Skeletal muscle tissue (tissue), 4 donors: ENCODE results near the gene CDC14A. TPM values are rescaled to one million over a fixed set of nuclear protein-coding genes. Genes with fewer than 3 reads are reported as not detected.
A peak's percentile ranks its signal among the peaks of the same experiment; 100 is the strongest.

ENCODE experiments used
- H3K27ac ChIP-seq: one replicate; pipeline ENCODE4 v1.7.0; 2013; ENCODE audit warnings: mild to moderate bottlenecking, low read depth, low read length, inconsistent platforms
- H3K27me3 ChIP-seq, 3 donors: one replicate each; pipeline ENCODE4 v1.7.0; 2013; ENCODE audit warnings: low read length in 3 of 3; ENCODE audit not compliant: control insufficient read depth in 3 of 3, insufficient read depth in 3 of 3
- H3K36me3 ChIP-seq, 3 donors: one replicate each; pipeline ENCODE4 v1.7.0; 2013; ENCODE audit warnings: low read length in 3 of 3; ENCODE audit not compliant: control insufficient read depth in 3 of 3, insufficient read depth in 3 of 3
- H3K4me1 ChIP-seq, 3 donors: one replicate each; pipeline ENCODE4 v1.7.0; 2013; ENCODE audit warnings: low read length in 3 of 3, mild to moderate bottlenecking in 3 of 3; ENCODE audit not compliant: control insufficient read depth in 3 of 3, insufficient read depth in 3 of 3
- H3K4me3 ChIP-seq, 3 donors: one replicate each; pipeline ENCODE4 v1.7.0; 2013; ENCODE audit warnings: low read length in 3 of 3
- H3K9ac ChIP-seq, 3 donors: one replicate each; pipeline ENCODE4 v1.7.0; 2013; ENCODE audit warnings: low read length in 3 of 3, mild to moderate bottlenecking in 3 of 3, moderate library complexity in 2 of 3, low read depth in 1 of 3
- H3K9me3 ChIP-seq, 3 donors: one replicate each; pipeline ENCODE4 v1.7.0; 2013; ENCODE audit warnings: low read length in 3 of 3; ENCODE audit not compliant: control insufficient read depth in 3 of 3
- total RNA-seq: library from RNA; depleted of rRNA; stranded (reverse); fragments of >200 nt; gene quantifications from one replicate; pipeline ENCODE4 v1.2.3, GENCODE V29; 2014
- donor health status: Osteomylitis.

CDC14A gene
- total RNA-seq, 1 donor from 2014 or later, result 17.2 TPM

GRCh38 chr1:100434831-100435230 is 82.5 kb downstream of the CDC14A start:
- no peaks in the 10 kb centered on the region for H3K36me3 ChIP-seq
- H3K4me3 ChIP-seq, result no peak overlapping the region
- no peak overlapping the region for H3K9ac ChIP-seq
- H3K27me3 ChIP-seq, result no peaks in the 10 kb centered on the region
- H3K9me3 ChIP-seq, result no peaks in the 10 kb centered on the region
- no peak overlapping the region for H3K27ac ChIP-seq
- H3K4me1 ChIP-seq, result peaks cover 0 to 6% (median 3%) of the 10 kb centered on the region in 3 donors

- H3K27ac ChIP-seq, result no peak overlapping the region
Measured at GRCh38 chr1:100438375-100438774, 86.1 kb downstream of the CDC14A start.

GRCh38 chr1:100438789-100439188 is 86.5 kb downstream of the CDC14A start:
- Histone ChIP-seq H3K27ac (no peak overlapping the region), H3K36me3 (no peaks in the 10 kb centered on the region), H3K4me3 (no peak overlapping the region), H3K4me1 (peaks cover 3 to 7% (median 3%) of the 10 kb centered on the region in 3 donors), H3K9me3 (no peaks in the 10 kb centered on the region), H3K9ac (no peak overlapping the region), H3K27me3 (no peaks in the 10 kb centered on the region)

More at GRCh38 chr1:100438375-100438774, 86.1 kb downstream of the CDC14A start:
- Histone ChIP-seq H3K4me1 (peaks cover 0 to 6% (median 3%) of the 10 kb centered on the region in 3 donors), H3K9ac (no peak overlapping the region), H3K4me3 (no peak overlapping the region), H3K27me3 (no peaks in the 10 kb centered on the region), H3K9me3 (no peaks in the 10 kb centered on the region), H3K36me3 (no peaks in the 10 kb centered on the region)

GRCh38 chr1:100440075-100440809 is 87.9 kb downstream of the CDC14A start:
- no peak overlapping the region for H3K9ac ChIP-seq
- H3K9me3 ChIP-seq, result no peaks in the 10 kb centered on the region
- H3K27ac ChIP-seq, result no peak overlapping the region
- H3K4me3 ChIP-seq, result no peak overlapping the region
- H3K4me1 ChIP-seq, result peaks cover 8 to 14% (median 9%) of the 10 kb centered on the region in 3 donors
- no peaks in the 10 kb centered on the region for H3K27me3 ChIP-seq
- no peaks in the 10 kb centered on the region for H3K36me3 ChIP-seq

GRCh38 chr1:100441146-100441545 is 88.8 kb downstream of the CDC14A start:
- H3K27ac ChIP-seq, result no peak overlapping the region
- no peak overlapping the region for H3K9ac ChIP-seq
- no peak overlapping the region for H3K4me3 ChIP-seq
- H3K9me3 ChIP-seq, result no peaks in the 10 kb centered on the region
- no peaks in the 10 kb centered on the region for H3K27me3 ChIP-seq
- peaks cover 8 to 14% (median 9%) of the 10 kb centered on the region in 3 donors for H3K4me1 ChIP-seq
- no peaks in the 10 kb centered on the region for H3K36me3 ChIP-seq

GRCh38 chr1:100441651-100442050 is 89.3 kb downstream of the CDC14A start:
- no peaks in the 10 kb centered on the region for H3K36me3 ChIP-seq
- H3K27ac ChIP-seq, result no peak overlapping the region
- H3K4me1 ChIP-seq, result peaks cover 8 to 14% (median 9%) of the 10 kb centered on the region in 3 donors

GRCh38 chr1:100443811-100444571 is 91.7 kb downstream of the CDC14A start:
- Histone ChIP-seq H3K9ac (no peak overlapping the region), H3K36me3 (no peaks in the 10 kb centered on the region), H3K27ac (peak overlapping the region; percentile 20), H3K4me3 (no peak overlapping the region), H3K27me3 (no peaks in the 10 kb centered on the region), H3K9me3 (no peaks in the 10 kb centered on the region), H3K4me1 (peaks cover 6 to 9% (median 8%) of the 10 kb centered on the region in 3 donors)

More at GRCh38 chr1:100441651-100442050, 89.3 kb downstream of the CDC14A start:
- Histone ChIP-seq H3K4me3 (no peak overlapping the region), H3K9me3 (no peaks in the 10 kb centered on the region), H3K27me3 (no peaks in the 10 kb centered on the region), H3K9ac (no peak overlapping the region)

GRCh38 chr1:100445565-100445964 is 93.3 kb downstream of the CDC14A start:
- no peak overlapping the region for H3K4me3 ChIP-seq
- H3K27ac ChIP-seq, result no peak overlapping the region
- H3K4me1 ChIP-seq, result peaks cover 5 to 9% (median 8%) of the 10 kb centered on the region in 3 donors

GRCh38 chr1:100448366-100448765 is 96.1 kb downstream of the CDC14A start:
- no peaks in the 10 kb centered on the region for H3K36me3 ChIP-seq
- H3K27me3 ChIP-seq, result no peaks in the 10 kb centered on the region
- H3K9ac ChIP-seq, result no peak overlapping the region
- no peaks in the 10 kb centered on the region for H3K9me3 ChIP-seq
- peaks cover 5 to 9% (median 8%) of the 10 kb centered on the region in 3 donors for H3K4me1 ChIP-seq
- no peak overlapping the region for H3K27ac ChIP-seq
- no peak overlapping the region for H3K4me3 ChIP-seq

More at GRCh38 chr1:100445565-100445964, 93.3 kb downstream of the CDC14A start:
- Histone ChIP-seq H3K9ac (no peak overlapping the region), H3K27me3 (no peaks in the 10 kb centered on the region), H3K9me3 (no peaks in the 10 kb centered on the region), H3K36me3 (no peaks in the 10 kb centered on the region)

GRCh38 chr1:100449477-100449876 is 97.2 kb downstream of the CDC14A start:
- H3K4me1 ChIP-seq, result peaks cover 0 to under 1% (median 0%) of the 10 kb centered on the region in 3 donors

More at GRCh38 chr1:100449477-100449876, 97.2 kb downstream of the CDC14A start:
- Histone ChIP-seq H3K9ac (no peak overlapping the region), H3K4me3 (no peak overlapping the region), H3K27me3 (no peaks in the 10 kb centered on the region), H3K36me3 (no peaks in the 10 kb centered on the region), H3K27ac (no peak overlapping the region), H3K9me3 (no peaks in the 10 kb centered on the region)
